K562 (cell line): ENCODE results near the gene GRIK2. TPM values are rescaled to one million over a fixed set of nuclear protein-coding genes. Genes with fewer than 3 reads are reported as not detected.

Experiments used
- ATAC-seq: fragments of 200-7000 bp; cut with Tn5 transposase; 3 replicates; pipeline ENCODE4 v1.9.1; 2020; ENCODE audit warnings: moderate library complexity
- BruUV-seq: library from RNA; stranded (reverse); fragments of 400-500 nt; replicated peaks from 2 replicates; lab custom pipeline; 2021; lab: Mats Ljungman, UMichigan
- CTCF ChIA-PET: fragments of 300-600 bp; formaldehyde crosslinking; extraction: SDS; loops from one replicate; lab custom pipeline; 2021; ENCODE audit warnings: low intra/inter-chr PET ratio; lab: Yijun Ruan, JAX
- POLR2A ChIA-PET: fragments of 300-600, 350-650 bp; sonication (Branson Sonifier 250); formaldehyde crosslinking; extraction: SDS; loops from one replicate; lab custom pipeline; 2021; ENCODE audit warnings: antibody characterized with exemption, inconsistent platforms; lab: Yijun Ruan, JAX
- DNase-seq, 4 experiments: peaks; one replicate each; pipeline versions ENCODE4 v3.0.0 to v3.0.0-alpha.2; 2011 to 2018; ENCODE audit warnings: low spot score in 3 of 4, mixed read lengths in 3 of 4; ENCODE audit errors: extremely low read depth in 1 of 4
- FAIRE-seq: peaks from 2 replicates; lab custom pipeline; 2011; peaks lifted over from hg19 to GRCh38; lab: Jason Lieb, UNC
- H2AFZ ChIP-seq: 2 replicates; pipeline ENCODE4 v1.6.0; 2011; ENCODE audit warnings: low read depth, low read length, control low read depth, inconsistent platforms
- H3K27ac ChIP-seq: fragments of 200-600 bp; 3 replicates; pipeline ENCODE4 v1.8.0; 2011; ENCODE audit warnings: low read depth, mild to moderate bottlenecking, control low read depth, inconsistent platforms, low read length, moderate library complexity, mixed read lengths; ENCODE audit errors: extremely low read depth
- H3K27me3 ChIP-seq, 2 experiments: fragments of 300-600 bp in 1 of 2; 2 replicates in 1 of 2; 3 replicates in 1 of 2; pipeline versions ENCODE4 v1.6.0 to v1.8.0; 2011; ENCODE audit warnings: inconsistent platforms in 2 of 2, low read length in 2 of 2, mild to moderate bottlenecking in 1 of 2, mixed read lengths in 1 of 2, moderate library complexity in 1 of 2; ENCODE audit not compliant: control insufficient read depth in 2 of 2, insufficient read depth in 2 of 2
- H3K36me3 ChIP-seq: fragments of 300-600 bp; 3 replicates; pipeline ENCODE4 v1.8.0; 2011; ENCODE audit warnings: mild to moderate bottlenecking, low read length, inconsistent platforms; ENCODE audit not compliant: control insufficient read depth, insufficient read depth
- H3K4me1 ChIP-seq, 2 experiments: fragments of 200-600 bp in 1 of 2; replicated peaks in 1 of 2; 2 replicates in 1 of 2; 3 replicates in 1 of 2; pipeline versions ENCODE4 v1.5.1 to v1.8.0; 2011; ENCODE audit warnings: inconsistent platforms in 2 of 2, low read length in 2 of 2, mild to moderate bottlenecking in 1 of 2, mixed read lengths in 1 of 2, moderate library complexity in 1 of 2; ENCODE audit not compliant: control insufficient read depth in 2 of 2, insufficient read depth in 2 of 2
- H3K4me2 ChIP-seq: 2 replicates; pipeline ENCODE4 v1.6.1; 2011; ENCODE audit warnings: low read length, control low read depth, inconsistent platforms, mixed read lengths; ENCODE audit not compliant: insufficient read depth
- H3K4me3 ChIP-seq: fragments of 200-600 bp; sonication (generic), shearing (Covaris generic); 2 replicates; pipeline ENCODE4 v1.5.1; 2016; ENCODE audit warnings: control low read depth, inconsistent platforms
- H3K79me2 ChIP-seq: fragments of 200-600 bp; 3 replicates; pipeline ENCODE4 v1.8.0; 2011; ENCODE audit warnings: low read length, inconsistent platforms; ENCODE audit not compliant: control insufficient read depth, insufficient read depth
- H3K9ac ChIP-seq, 2 experiments: 2 replicates each; pipeline versions ENCODE4 v1.6.0 to v1.6.1; 2011; ENCODE audit warnings: low read depth in 2 of 2, low read length in 2 of 2, control low read depth in 1 of 2, inconsistent platforms in 1 of 2, mild to moderate bottlenecking in 1 of 2, mixed read lengths in 1 of 2; ENCODE audit not compliant: insufficient read depth in 1 of 2
- H3K9me1 ChIP-seq: one replicate; pipeline ENCODE4 v1.6.0; 2011; ENCODE audit warnings: inconsistent platforms, mild to moderate bottlenecking, low read length, moderate library complexity; ENCODE audit not compliant: control insufficient read depth, insufficient read depth
- H3K9me3 ChIP-seq: replicated peaks from 2 replicates; pipeline ENCODE4 v1.5.1; 2011; ENCODE audit warnings: low read depth, low read length, inconsistent platforms; ENCODE audit not compliant: control insufficient read depth, insufficient read depth
- H4K20me1 ChIP-seq: replicated peaks from 2 replicates; pipeline ENCODE4 v1.6.1; 2011; ENCODE audit warnings: low read length, inconsistent platforms, mixed read lengths; ENCODE audit not compliant: control insufficient read depth, insufficient read depth
- CBX5 ChIP-seq: IDR thresholded peaks from 2 replicates; pipeline ENCODE4 v1.6.1; 2014; ENCODE audit warnings: low read depth, borderline replicate concordance
- DDX20 ChIP-seq: fragments of 450-650 bp; IDR thresholded peaks from 2 replicates; pipeline ENCODE4 v1.6.1; 2016; ENCODE audit warnings: missing genetic modification characterization, low read depth, mild to moderate bottlenecking, missing compliant biosample characterization, moderate library complexity
- FIP1L1 ChIP-seq: fragments of 200-400 bp; formaldehyde crosslinking; IDR thresholded peaks from 2 replicates; pipeline ENCODE4 v1.6.1; 2018; ENCODE audit warnings: mild to moderate bottlenecking, low read depth, low read length; ENCODE audit not compliant: poor library complexity, severe bottlenecking
- FOXP1 ChIP-seq: sonication (generic); formaldehyde crosslinking; IDR thresholded peaks from 2 replicates; pipeline ENCODE4 v1.8.0; 2022; ENCODE audit warnings: mild to moderate bottlenecking, missing genetic modification reagents
- ID3 ChIP-seq, 2 experiments: fragments of 250-450 bp in 1 of 2; fragments of 450-650 bp in 1 of 2; sonication (Bioruptor Pico) in 1 of 2; IDR thresholded peaks; 2 replicates each; pipeline versions ENCODE4 v1.6.1 to v1.8.0; 2016 to 2021; ENCODE audit warnings: mild to moderate bottlenecking in 2 of 2, moderate library complexity in 2 of 2, missing compliant biosample characterization in 1 of 2, missing genetic modification characterization in 1 of 2
- NCOR1 ChIP-seq: fragments of 450-650 bp; IDR thresholded peaks from 2 replicates; pipeline ENCODE4 v1.6.1; 2016; ENCODE audit warnings: mild to moderate bottlenecking, moderate library complexity
- NFIC ChIP-seq: fragments of 450-650 bp; IDR thresholded peaks from 2 replicates; pipeline ENCODE4 v1.6.1; 2017; ENCODE audit warnings: mild to moderate bottlenecking, inconsistent platforms
- NFYB ChIP-seq: IDR thresholded peaks from 2 replicates; pipeline ENCODE4 v1.6.1; 2011; ENCODE audit warnings: mild to moderate bottlenecking, moderate library complexity; ENCODE audit not compliant: insufficient read length; ENCODE audit errors: extremely low read depth
- NR4A1 ChIP-seq, 2 experiments: fragments of 250-450 bp in 1 of 2; fragments of 450-650 bp in 1 of 2; sonication (Bioruptor Pico) in 1 of 2; IDR thresholded peaks; 2 replicates each; pipeline versions ENCODE4 v1.4.0 to v1.6.1; 2016 to 2020; ENCODE audit warnings: mild to moderate bottlenecking in 2 of 2, missing compliant biosample characterization in 1 of 2, missing genetic modification characterization in 1 of 2, moderate library complexity in 1 of 2
- SREBF1 ChIP-seq: fragments of 150-350 bp; IDR thresholded peaks from 2 replicates; pipeline ENCODE4 v1.6.1; 2014; ENCODE audit warnings: antibody characterized with exemption, low read depth, low read length, borderline replicate concordance
- ZBTB34 ChIP-seq: fragments of 250-450 bp; sonication (Bioruptor Pico); IDR thresholded peaks from 2 replicates; pipeline ENCODE4 v1.8.0; 2021; ENCODE audit warnings: mild to moderate bottlenecking, moderate library complexity
- ZBTB8A ChIP-seq: fragments of 450-650 bp; IDR thresholded peaks from 2 replicates; pipeline ENCODE4 v1.6.1; 2018; ENCODE audit warnings: mild to moderate bottlenecking, moderate library complexity; ENCODE audit not compliant: partially characterized antibody
- ZFX ChIP-seq: sonication (generic); formaldehyde crosslinking; IDR thresholded peaks from 2 replicates; pipeline ENCODE4 v1.8.0; 2022; ENCODE audit warnings: mild to moderate bottlenecking, missing genetic modification reagents, moderate library complexity
- ZNF121 ChIP-seq: sonication (generic); formaldehyde crosslinking; conservative IDR thresholded peaks from 2 replicates; pipeline ENCODE4 v1.8.0; 2022; ENCODE audit warnings: missing genetic modification reagents
- ZNF280B ChIP-seq: fragments of 250-450 bp; sonication (Bioruptor Pico); IDR thresholded peaks from 2 replicates; pipeline ENCODE4 v1.5.1; 2021; ENCODE audit warnings: mild to moderate bottlenecking
- ZNF408 ChIP-seq: fragments of 250-450 bp; sonication (Bioruptor Pico); IDR thresholded peaks from 2 replicates; pipeline ENCODE4 v1.4.0; 2020; ENCODE audit warnings: low read depth, mild to moderate bottlenecking, moderate library complexity
- ZNF668 ChIP-seq: fragments of 250-450 bp; sonication (Bioruptor Pico); IDR thresholded peaks from 2 replicates; pipeline ENCODE4 v1.8.0; 2022; ENCODE audit warnings: mild to moderate bottlenecking, inconsistent platforms
- WGBS: fragments of 100-300 bp; shearing (Covaris generic); methylation state at CpG from one replicate; pipeline ENCODE4 v1.1.6; 2016; ENCODE audit warnings: low coverage, mixed read lengths; ENCODE audit not compliant: insufficient coverage; ENCODE audit errors: missing lambda C conversion rate; 5-methylcytosine and 5-hydroxymethylcytosine counted together
- in situ Hi-C: fragments of 300-500 bp; cut with MboI; formaldehyde crosslinking; loops from 4 replicates; pipeline ENCODE4 v1.15.0; 2018; ENCODE audit warnings: inconsistent platforms, mixed read lengths
- intact Hi-C: fragments of 100-400 bp; cut with micrococcal nuclease; formaldehyde crosslinking; loops from 2 replicates; pipeline ENCODE4 v1.14.2; 2022
- polyA plus RNA-seq, 8 experiments: library from polyadenylated mRNA; depleted of rRNA in 4 of 8; stranded (reverse) in 5 of 8; unstranded in 3 of 8; fragments of >200 nt; fragmentation: Nextera tagmentation in 2 of 8; fragmentation: Illumina TruSeq in 1 of 8; extraction: Ambion mirVana in 2 of 8; extraction: Trizol in 1 of 8; gene quantifications; 2 replicates each; pipeline versions ENCODE4 v1.2.1 to v1.2.3, GENCODE V29; 2011 to 2014; ENCODE audit warnings: inconsistent platforms in 1 of 8, missing spikeins in 1 of 8
- total RNA-seq, 7 experiments: library from RNA; depleted of rRNA in 6 of 7; stranded (reverse); fragments of >200 nt in 6 of 7; fragmentation: Illumina TruSeq in 2 of 7; extraction: Trizol in 2 of 7; gene quantifications; 2 replicates each; pipeline versions ENCODE4 v1.2.1 to v1.2.3, GENCODE V29; 2011 to 2021; ENCODE audit warnings: low replicate concordance in 1 of 7

Gene GRIK2
- total and polyA plus RNA-seq, 9 of the 15 experiments (the other 6 are each of a cell fraction or from before 2014, with no cell fraction given), result not detected

- Histone ChIP-seq H3K79me2 (no peaks in the 10 kb centered on the region), H3K4me2 (no peak overlapping the region), H3K4me3 (no peak overlapping the region), H4K20me1 (no peaks in the 10 kb centered on the region), H3K9me3 (no peaks in the 10 kb centered on the region), H3K36me3 (no peaks in the 10 kb centered on the region), H3K9me1 (no peaks in the 10 kb centered on the region), H3K9ac (no peak overlapping the region), H2AFZ (no peak overlapping the region), H3K4me1 (no peaks in the 10 kb centered on the region), H3K27me3 (no peaks in the 10 kb centered on the region), H3K27ac (no peak overlapping the region)
- DNase-seq (no peak), FAIRE-seq (no peak), ATAC-seq (no peak)
- ChIA-PET POLR2A (no interaction called here), CTCF (no interaction called here)
- intact Hi-C loops, result no loop called here
- TF ChIP-seq NFIC, result no peak
- TF ChIP-seq ZNF408, result no peak
- TF ChIP-seq ZFX (CRISPR knock-in tag), result no peak
- no peak for TF ChIP-seq FOXP1 (CRISPR knock-in tag)
- TF ChIP-seq DDX20 (tag), result no peak
- no peak for TF ChIP-seq NCOR1
- no peak for TF ChIP-seq FIP1L1
- TF ChIP-seq ZNF280B (CRISPR knock-in tag), result no peak
- TF ChIP-seq NR4A1 (CRISPR knock-in tag; IDR thresholded peaks at IDR 0.05), result no peak
- no peak for TF ChIP-seq NR4A1 (tag; IDR thresholded peaks at IDR 0.05)
- TF ChIP-seq ZNF121 (CRISPR knock-in tag), result no peak
- TF ChIP-seq ID3 (CRISPR knock-in tag; IDR thresholded peaks at IDR 0.05), result no peak
- TF ChIP-seq ID3 (tag; IDR thresholded peaks at IDR 0.05), result no peak
- TF ChIP-seq ZBTB34 (CRISPR knock-in tag), result no peak
- no peak for TF ChIP-seq NFYB
- no peak for TF ChIP-seq ZBTB8A
- no peak for TF ChIP-seq SREBF1
- no peak for TF ChIP-seq CBX5
- TF ChIP-seq ZNF668 (CRISPR knock-in tag), result no peak
- no TSS peak for BruUV-seq
- in situ Hi-C loops, result no loop called here
- 2% methylated on average over 3 of the region's 3 CpGs for WGBS
Observed at GRCh38 chr6:101486726-101487125, 93.2 kb downstream of the GRIK2 start.
